ENCODE results near the gene GREB1L.

GRCh38 chr18:21489119-21489750, 247.2 kb downstream of the GREB1L start:
- TF ChIP-seq CTCF (IDR thresholded peaks at IDR 0.05; ENCODE audit: low read length) (peak; percentile 69), EZH2 (optimal IDR thresholded peaks at IDR 0.05; ENCODE audit: low read depth, low read length) (no peak)
